GM12872 (cell line): Measurements from ENCODE around the gene PANK4.

Source experiments
- TF ChIP-seq, protein P1 (sequence below): IDR thresholded peaks from 3 replicates; pipeline ENCODE4 v1.5.1; 2011; ENCODE audit warnings: low read depth, mild to moderate bottlenecking, low read length, moderate library complexity; ENCODE audit not compliant: insufficient read depth

The PANK4 gene

DNA sequence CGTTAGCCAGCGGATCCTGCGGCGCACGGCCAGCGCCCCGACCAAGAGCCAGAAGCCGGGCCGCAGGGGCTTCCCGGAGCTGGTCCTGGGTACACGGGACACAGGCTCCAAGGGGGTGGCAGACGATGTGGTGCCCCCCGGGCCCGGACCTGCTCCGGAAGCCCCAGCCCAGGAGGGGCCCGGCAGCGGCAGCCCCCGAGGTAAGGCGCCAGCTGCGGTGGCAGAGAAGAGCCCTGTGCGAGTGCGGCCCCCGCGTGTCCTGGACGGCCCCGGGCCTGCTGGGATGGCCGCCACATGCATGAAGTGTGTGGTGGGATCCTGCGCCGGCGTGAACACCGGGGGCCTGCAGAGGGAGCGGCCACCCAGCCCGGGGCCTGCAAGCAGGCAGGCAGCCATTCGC lies 24.2 kb downstream of the PANK4 start:
- TF ChIP-seq, protein P1, sequence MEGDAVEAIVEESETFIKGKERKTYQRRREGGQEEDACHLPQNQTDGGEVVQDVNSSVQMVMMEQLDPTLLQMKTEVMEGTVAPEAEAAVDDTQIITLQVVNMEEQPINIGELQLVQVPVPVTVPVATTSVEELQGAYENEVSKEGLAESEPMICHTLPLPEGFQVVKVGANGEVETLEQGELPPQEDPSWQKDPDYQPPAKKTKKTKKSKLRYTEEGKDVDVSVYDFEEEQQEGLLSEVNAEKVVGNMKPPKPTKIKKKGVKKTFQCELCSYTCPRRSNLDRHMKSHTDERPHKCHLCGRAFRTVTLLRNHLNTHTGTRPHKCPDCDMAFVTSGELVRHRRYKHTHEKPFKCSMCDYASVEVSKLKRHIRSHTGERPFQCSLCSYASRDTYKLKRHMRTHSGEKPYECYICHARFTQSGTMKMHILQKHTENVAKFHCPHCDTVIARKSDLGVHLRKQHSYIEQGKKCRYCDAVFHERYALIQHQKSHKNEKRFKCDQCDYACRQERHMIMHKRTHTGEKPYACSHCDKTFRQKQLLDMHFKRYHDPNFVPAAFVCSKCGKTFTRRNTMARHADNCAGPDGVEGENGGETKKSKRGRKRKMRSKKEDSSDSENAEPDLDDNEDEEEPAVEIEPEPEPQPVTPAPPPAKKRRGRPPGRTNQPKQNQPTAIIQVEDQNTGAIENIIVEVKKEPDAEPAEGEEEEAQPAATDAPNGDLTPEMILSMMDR, result no peak

DNA sequence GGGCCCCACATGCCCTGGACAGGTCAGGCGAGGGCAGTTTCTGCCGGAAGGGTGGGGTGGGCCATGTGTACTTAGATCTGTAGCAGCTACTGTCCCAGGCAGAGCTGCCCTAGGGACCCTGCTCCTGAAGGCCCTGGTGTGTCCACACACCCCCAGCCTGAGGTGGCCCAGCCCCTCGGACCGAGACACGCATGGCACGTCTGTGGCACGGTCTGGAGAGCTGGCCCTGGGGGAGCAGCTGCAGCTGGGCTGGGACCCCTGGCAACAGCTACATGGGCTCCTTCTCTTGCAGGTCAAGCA lies 24.6 kb downstream of the PANK4 start:
- TF ChIP-seq, protein P1, result no peak

DNA sequence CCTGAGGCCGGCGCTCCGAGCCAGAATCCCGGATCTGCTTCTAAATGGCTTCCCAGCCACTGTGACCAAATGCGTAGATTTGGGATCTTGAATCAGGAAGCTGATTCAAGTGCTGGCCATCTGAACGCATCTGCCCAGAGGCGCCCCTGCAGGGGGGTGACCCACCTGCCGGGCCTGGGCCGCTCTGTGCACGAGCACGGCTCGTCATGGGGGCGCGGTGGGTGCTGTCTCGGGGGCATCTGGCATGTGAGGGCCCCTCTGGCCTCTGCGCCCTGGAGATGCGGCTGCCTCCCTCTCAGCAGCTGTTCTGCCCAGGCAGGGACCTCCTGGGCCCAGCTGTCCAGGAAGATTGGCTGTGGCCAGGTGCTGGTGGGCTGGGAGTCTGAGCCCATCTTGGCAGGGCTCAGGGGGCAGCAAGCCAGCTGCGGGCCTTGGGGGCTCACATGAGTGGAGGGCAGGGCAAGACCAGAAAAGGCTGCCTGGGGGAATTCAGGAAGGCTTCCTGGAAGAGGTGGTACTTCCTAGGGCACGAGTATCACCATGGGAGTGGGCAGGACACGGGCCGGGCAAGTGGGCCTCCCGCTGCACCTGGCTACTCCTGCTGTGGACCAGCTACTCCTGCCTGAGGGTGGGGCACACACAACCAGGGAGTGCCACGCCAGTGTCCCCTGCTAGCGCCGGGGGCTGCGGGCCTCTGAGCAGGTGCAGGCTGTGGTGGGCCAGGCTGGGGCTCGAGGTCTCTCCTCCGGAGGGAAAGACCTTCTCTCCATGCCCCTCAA lies 25.2 kb downstream of the PANK4 start:
- TF ChIP-seq, protein P1, result no peak

DNA sequence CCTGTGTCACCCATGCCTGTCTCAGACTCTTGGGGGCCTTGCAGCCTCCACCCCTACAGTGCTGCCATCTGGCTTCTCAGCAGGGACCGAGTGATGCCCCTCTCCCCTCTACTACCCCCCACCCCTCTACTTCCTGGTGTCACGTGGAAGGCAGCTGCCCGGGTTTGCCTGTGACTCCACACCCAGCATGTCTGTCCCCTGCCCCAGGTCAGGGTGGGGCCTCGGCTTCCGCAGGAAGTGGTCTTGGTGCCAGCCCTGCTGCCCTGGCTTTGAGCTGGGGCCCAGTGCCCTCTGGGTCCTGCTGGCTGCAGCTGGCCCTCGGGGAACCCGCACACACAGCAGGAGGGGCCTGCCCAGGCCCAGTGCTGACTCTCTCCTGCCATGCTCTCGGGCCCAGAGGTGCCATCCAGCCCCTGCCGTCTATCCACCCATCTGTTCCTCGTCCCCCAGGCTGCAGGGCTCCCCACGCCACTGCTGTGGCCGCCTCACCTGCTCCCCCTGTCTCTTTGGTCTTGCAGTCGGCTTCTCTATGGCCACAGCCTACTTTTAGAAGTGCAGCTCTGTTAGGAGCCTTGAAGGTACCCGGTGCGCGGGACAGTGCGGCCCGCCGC lies 26.3 kb downstream of the PANK4 start:
- TF ChIP-seq, protein P1, result no peak

DNA sequence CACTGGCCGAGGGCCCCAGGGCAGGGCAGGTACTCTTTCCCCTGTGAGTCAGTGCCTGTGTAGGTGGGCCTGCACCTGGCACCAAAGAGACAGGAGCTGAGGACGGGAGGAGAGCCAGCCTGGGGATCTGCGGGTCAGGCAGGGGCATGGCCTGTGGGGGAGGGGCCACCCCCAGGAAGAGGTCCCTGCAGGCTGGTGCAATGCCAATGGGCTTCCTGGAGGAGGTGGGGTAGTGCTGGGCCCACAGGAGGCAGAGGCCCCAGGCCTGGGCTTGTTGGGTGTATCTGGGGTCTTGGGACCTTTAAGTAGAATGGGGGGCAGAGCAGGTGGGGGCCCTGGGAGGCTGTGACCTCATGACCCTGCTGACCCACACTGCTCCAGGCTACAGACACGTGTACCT lies 27.1 kb downstream of the PANK4 start:
- TF ChIP-seq, protein P1, result no peak

DNA sequence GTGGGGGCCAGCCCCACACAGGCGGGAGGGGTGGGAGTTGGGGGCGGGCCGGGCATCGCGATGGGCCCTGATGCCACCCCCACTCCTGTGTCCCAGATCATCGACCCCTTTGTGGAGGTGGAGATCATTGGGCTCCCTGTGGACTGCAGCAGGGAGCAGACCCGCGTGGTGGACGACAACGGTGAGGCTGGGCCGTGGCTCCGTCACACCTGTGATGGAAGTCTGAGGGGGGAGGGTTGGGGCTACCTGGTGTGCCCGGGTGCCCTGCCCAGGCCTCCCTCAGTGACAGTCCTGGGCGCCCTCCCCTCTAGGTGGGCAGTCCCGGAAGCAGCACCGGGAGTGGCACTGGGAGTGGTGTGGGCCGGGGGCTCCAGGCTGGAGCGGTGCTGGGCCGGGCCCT lies 27.7 kb downstream of the PANK4 start:
- TF ChIP-seq, protein P1, result no peak

DNA sequence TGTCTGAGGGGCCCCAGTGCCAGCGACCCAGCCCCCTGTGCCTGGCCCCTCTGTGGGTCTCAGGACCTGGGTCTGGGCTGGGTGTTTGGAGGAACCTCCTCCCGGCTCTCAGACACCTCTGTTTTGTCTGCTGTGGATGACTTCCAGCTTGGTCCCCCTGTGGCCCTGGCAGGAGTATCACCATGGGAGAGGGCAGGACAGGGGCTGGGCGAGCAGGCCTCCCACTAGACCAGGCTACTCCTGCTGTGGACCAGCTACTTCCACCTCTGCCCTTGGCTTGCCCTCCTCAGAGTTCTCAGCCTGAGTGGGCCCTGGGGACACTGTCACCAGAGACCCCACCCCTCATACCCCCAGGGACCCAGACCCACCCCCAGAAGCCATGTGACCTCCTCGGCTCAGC lies 28.5 kb downstream of the PANK4 start:
- TF ChIP-seq, protein P1, result no peak
